ENCODE results near the gene ATP8B1.
"Not testable (repeated sequence)": the region's sequence is repeated elsewhere in the genome, so short reads cannot be mapped to it uniquely, and the experiment has no call there.

ATP8B1 gene

GRCh38 chr18:57651914-57652313, 151.2 kb downstream of the ATP8B1 start:
- no peak overlapping the region for H3K9ac ChIP-seq (ENCODE audit: low read depth, low read length)
- no peaks in the 10 kb centered on the region for H3K27me3 ChIP-seq (ENCODE audit: insufficient read depth, low read length)
- no peaks in the 10 kb centered on the region for H3K36me3 ChIP-seq (ENCODE audit: insufficient read depth, low read length)
- H3K4me1 ChIP-seq (ENCODE audit: insufficient read depth, low read length), result no peaks in the 10 kb centered on the region
- H3K27ac ChIP-seq (ENCODE audit: low read depth, low read length), result no peak overlapping the region
- H3K9me3 ChIP-seq (ENCODE audit: insufficient read depth, low read depth, low read length), result peaks cover 9% of the 10 kb centered on the region; the same call in 1 of the 2 replicates
- no peak overlapping the region for H3K4me3 ChIP-seq (ENCODE audit: low read length)

GRCh38 chr18:57649556-57650500, 153.3 kb downstream of the ATP8B1 start:
- 91% methylated on average over 9 of the region's 11 CpGs for WGBS
- Histone ChIP-seq H3K9me3 (ENCODE audit: insufficient read depth, low read depth, low read length) (no peaks in the 10 kb centered on the region), H3K27me3 (ENCODE audit: insufficient read depth, low read length) (no peaks in the 10 kb centered on the region), H3K36me3 (ENCODE audit: insufficient read depth, low read length) (no peaks in the 10 kb centered on the region), H3K4me1 (ENCODE audit: insufficient read depth, low read length) (no peaks in the 10 kb centered on the region), H3K4me3 (ENCODE audit: low read length) (no peak overlapping the region), H3K9ac (ENCODE audit: low read depth, low read length) (no peak overlapping the region), H3K27ac (ENCODE audit: low read depth, low read length) (no peak overlapping the region)

- Histone ChIP-seq H3K9ac (ENCODE audit: low read depth, low read length) (no peak overlapping the region), H3K4me1 (ENCODE audit: insufficient read depth, low read length) (no peaks in the 10 kb centered on the region), H3K36me3 (ENCODE audit: insufficient read depth, low read length) (no peaks in the 10 kb centered on the region), H3K9me3 (ENCODE audit: insufficient read depth, low read depth, low read length) (no peaks in the 10 kb centered on the region), H3K27ac (ENCODE audit: low read depth, low read length) (no peak overlapping the region), H3K4me3 (ENCODE audit: low read length) (no peak overlapping the region), H3K27me3 (ENCODE audit: insufficient read depth, low read length) (no peaks in the 10 kb centered on the region)
- 96% methylated on average over 32 of the region's 32 CpGs for WGBS
Observed at GRCh38 chr18:57648414-57648813, 154.7 kb downstream of the ATP8B1 start.

GRCh38 chr18:57644540-57644939, 158.6 kb downstream of the ATP8B1 start:
- no peaks in the 10 kb centered on the region for H3K4me1 ChIP-seq (ENCODE audit: insufficient read depth, low read length)
- H3K4me3 ChIP-seq (ENCODE audit: low read length), result no peak overlapping the region
- 0 out of 2 replicates have a peak, but pooled peaks cover 4% of the 10 kb centered on the region for H3K36me3 ChIP-seq (ENCODE audit: insufficient read depth, low read length)
- H3K27ac ChIP-seq (ENCODE audit: low read depth, low read length), result no peak overlapping the region
- H3K9ac ChIP-seq (ENCODE audit: low read depth, low read length), result no peak overlapping the region
- no peaks in the 10 kb centered on the region for H3K27me3 ChIP-seq (ENCODE audit: insufficient read depth, low read length)
- H3K9me3 ChIP-seq (ENCODE audit: insufficient read depth, low read depth, low read length), result no peaks in the 10 kb centered on the region

- H3K4me1 ChIP-seq (ENCODE audit: insufficient read depth, low read length); H3K4me3 ChIP-seq (ENCODE audit: low read length); H3K27me3 ChIP-seq (ENCODE audit: insufficient read depth, low read length); H3K9ac ChIP-seq (ENCODE audit: low read depth, low read length); H3K36me3 ChIP-seq (ENCODE audit: insufficient read depth, low read length); H3K27ac ChIP-seq (ENCODE audit: low read depth, low read length); H3K9me3 ChIP-seq (ENCODE audit: insufficient read depth, low read depth, low read length): not testable (repeated sequence)
- WGBS, result 95% methylated on average over 25 of the region's 25 CpGs
Observed at GRCh38 chr18:57643726-57644125, 159.4 kb downstream of the ATP8B1 start.

GRCh38 chr18:57642462-57642861, 160.7 kb downstream of the ATP8B1 start:
- 96% methylated on average over 23 of the region's 29 CpGs for WGBS
- not testable (repeated sequence) for H3K4me1 ChIP-seq (ENCODE audit: insufficient read depth, low read length); H3K9me3 ChIP-seq (ENCODE audit: insufficient read depth, low read depth, low read length); H3K27ac ChIP-seq (ENCODE audit: low read depth, low read length); H3K9ac ChIP-seq (ENCODE audit: low read depth, low read length); H3K27me3 ChIP-seq (ENCODE audit: insufficient read depth, low read length); H3K4me3 ChIP-seq (ENCODE audit: low read length); H3K36me3 ChIP-seq (ENCODE audit: insufficient read depth, low read length)

GRCh38 chr18:57640749-57641148, 162.4 kb downstream of the ATP8B1 start:
- no peaks in the 10 kb centered on the region for H3K9me3 ChIP-seq (ENCODE audit: insufficient read depth, low read depth, low read length)
- H3K9ac ChIP-seq (ENCODE audit: low read depth, low read length), result no peak overlapping the region
- H3K4me1 ChIP-seq (ENCODE audit: insufficient read depth, low read length), result no peaks in the 10 kb centered on the region
- no peaks in the 10 kb centered on the region for H3K27me3 ChIP-seq (ENCODE audit: insufficient read depth, low read length)
- 100% methylated on average over 1 of the region's 2 CpGs for WGBS
- H3K27ac ChIP-seq (ENCODE audit: low read depth, low read length), result no peak overlapping the region
- no peak overlapping the region for H3K4me3 ChIP-seq (ENCODE audit: low read length)
- 0 out of 2 replicates have a peak, but pooled peaks cover 4% of the 10 kb centered on the region for H3K36me3 ChIP-seq (ENCODE audit: insufficient read depth, low read length)

- Histone ChIP-seq H3K36me3 (ENCODE audit: insufficient read depth, low read length) (0 out of 2 replicates have a peak, but pooled peaks cover 4% of the 10 kb centered on the region), H3K27me3 (ENCODE audit: insufficient read depth, low read length) (no peaks in the 10 kb centered on the region), H3K27ac (ENCODE audit: low read depth, low read length) (no peak overlapping the region), H3K9me3 (ENCODE audit: insufficient read depth, low read depth, low read length) (no peaks in the 10 kb centered on the region), H3K9ac (ENCODE audit: low read depth, low read length) (no peak overlapping the region), H3K4me3 (ENCODE audit: low read length) (no peak overlapping the region), H3K4me1 (ENCODE audit: insufficient read depth, low read length) (no peaks in the 10 kb centered on the region)
- WGBS, result 65% methylated on average over 3 of the region's 3 CpGs
Observed at GRCh38 chr18:57640236-57640635, 162.9 kb downstream of the ATP8B1 start.

GRCh38 chr18:57635003-57635822, 167.9 kb downstream of the ATP8B1 start:
- H3K4me1 ChIP-seq (ENCODE audit: insufficient read depth, low read length), result no peaks in the 10 kb centered on the region
- WGBS, result 97% methylated on average over 4 of the region's 4 CpGs
- no peak overlapping the region for H3K27ac ChIP-seq (ENCODE audit: low read depth, low read length)
- H3K9ac ChIP-seq (ENCODE audit: low read depth, low read length), result no peak overlapping the region
- H3K27me3 ChIP-seq (ENCODE audit: insufficient read depth, low read length), result no peaks in the 10 kb centered on the region
- no peak overlapping the region for H3K4me3 ChIP-seq (ENCODE audit: low read length)
- H3K9me3 ChIP-seq (ENCODE audit: insufficient read depth, low read depth, low read length), result no peaks in the 10 kb centered on the region
- no peaks in the 10 kb centered on the region for H3K36me3 ChIP-seq (ENCODE audit: insufficient read depth, low read length)

GRCh38 chr18:57631697-57632096, 171.4 kb downstream of the ATP8B1 start:
- H3K4me3 ChIP-seq (ENCODE audit: low read length), result no peak overlapping the region
- 90% methylated on average over 2 of the region's 2 CpGs for WGBS
- H3K27me3 ChIP-seq (ENCODE audit: insufficient read depth, low read length), result no peaks in the 10 kb centered on the region
- 0 out of 2 replicates have a peak, but pooled peaks cover 4% of the 10 kb centered on the region for H3K4me1 ChIP-seq (ENCODE audit: insufficient read depth, low read length)
- no peaks in the 10 kb centered on the region for H3K36me3 ChIP-seq (ENCODE audit: insufficient read depth, low read length)
- H3K9me3 ChIP-seq (ENCODE audit: insufficient read depth, low read depth, low read length), result no peaks in the 10 kb centered on the region
- no peak overlapping the region for H3K27ac ChIP-seq (ENCODE audit: low read depth, low read length)
- H3K9ac ChIP-seq (ENCODE audit: low read depth, low read length), result no peak overlapping the region
